Sigmoid colon (tissue), 7 donors: ENCODE results near the gene SMIM36. TPM values are rescaled to one million over a fixed set of nuclear protein-coding genes. Genes with fewer than 3 reads are reported as not detected.
A peak's percentile ranks its signal among the peaks of the same experiment; 100 is the strongest.

Source experiments
- DNase-seq: peaks from one replicate; pipeline ENCODE4 v3.0.0-alpha.2; 2019
- H3K27ac ChIP-seq, 4 donors: fragments of 200-600 bp; sonication (generic); one replicate each; pipeline ENCODE4 v1.5.1; 2016 to 2019; ENCODE audit warnings: mild to moderate bottlenecking in 1 of 4
- H3K27me3 ChIP-seq, 3 donors: fragments of 200-600 bp; sonication (generic); one replicate each; pipeline ENCODE4 v1.5.1; 2019; ENCODE audit warnings: mild to moderate bottlenecking in 1 of 3
- H3K36me3 ChIP-seq, 4 donors: fragments of 200-600 bp; sonication (generic); one replicate each; pipeline ENCODE4 v1.5.1; 2016 to 2019
- H3K4me1 ChIP-seq, 4 donors: fragments of 200-600 bp; sonication (generic); one replicate each; pipeline ENCODE4 v1.5.1; 2017 to 2019
- H3K4me3 ChIP-seq, 4 donors: fragments of 200-600 bp; sonication (generic); one replicate each; pipeline ENCODE4 v1.5.1; 2017 to 2019; ENCODE audit warnings: mild to moderate bottlenecking in 2 of 4, moderate library complexity in 1 of 4
- H3K9me3 ChIP-seq, 4 donors: fragments of 200-600 bp in 3 of 4; sonication (generic) in 3 of 4; one replicate each; pipeline versions ENCODE4 v1.5.1 to v1.6.1; 2013 to 2019
- EP300 ChIP-seq, 4 donors: sonication (generic); formaldehyde crosslinking; IDR thresholded peaks; one replicate each; pipeline ENCODE4 v1.6.1; 2017; ENCODE audit warnings: antibody characterized with exemption in 4 of 4
- POLR2A ChIP-seq, 2 donors: fragments of 450-650 bp; IDR thresholded peaks; one replicate each; pipeline ENCODE4 v1.6.1; 2016; ENCODE audit warnings: antibody characterized with exemption in 2 of 2, mild to moderate bottlenecking in 2 of 2, moderate library complexity in 2 of 2
- POLR2AphosphoS5 ChIP-seq, 4 donors: sonication (generic); formaldehyde crosslinking; IDR thresholded peaks; one replicate each; pipeline ENCODE4 v1.6.1; 2017; ENCODE audit warnings: antibody characterized with exemption in 4 of 4
- WGBS, 2 donors: extraction: QIAGEN DNeasy Blood & Tissue Kit; methylation state at CpG; one replicate each; pipeline ENCODE4 v1.1.7; 2013; 5-methylcytosine and 5-hydroxymethylcytosine counted together
- intact Hi-C: fragments of 100-400 bp; cut with DNase I; formaldehyde crosslinking; loops from one replicate; pipeline ENCODE4 v1.15.1; 2023
- polyA plus RNA-seq, 3 donors: library from polyadenylated mRNA; stranded (reverse); fragments of 200-250 nt; gene quantifications; one replicate each; pipeline ENCODE4 v1.2.3, GENCODE V29; 2013
- total RNA-seq, 4 donors: library from RNA; depleted of rRNA; stranded (reverse); fragments of >200 nt; gene quantifications; one replicate each; pipeline ENCODE4 v1.1.0, GENCODE V29; 2016
- TF ChIP-seq, protein P1 (sequence below), 4 experiments: fragments of 450-650 bp in 3 of 4; fragments of 200-600 bp in 1 of 4; IDR thresholded peaks; one replicate each; pipeline ENCODE4 v1.5.1; 2016 to 2019; ENCODE audit warnings: antibody characterized with exemption in 4 of 4, mild to moderate bottlenecking in 3 of 4, moderate library complexity in 2 of 4
- donor health status: healthy with polysubstance abuse.
- donor health status: Bipolar disorder and iron deficiency.
- donor health status: healthy.

The SMIM36 gene
- total and polyA plus RNA-seq, 7 donors: not detected

DNA sequence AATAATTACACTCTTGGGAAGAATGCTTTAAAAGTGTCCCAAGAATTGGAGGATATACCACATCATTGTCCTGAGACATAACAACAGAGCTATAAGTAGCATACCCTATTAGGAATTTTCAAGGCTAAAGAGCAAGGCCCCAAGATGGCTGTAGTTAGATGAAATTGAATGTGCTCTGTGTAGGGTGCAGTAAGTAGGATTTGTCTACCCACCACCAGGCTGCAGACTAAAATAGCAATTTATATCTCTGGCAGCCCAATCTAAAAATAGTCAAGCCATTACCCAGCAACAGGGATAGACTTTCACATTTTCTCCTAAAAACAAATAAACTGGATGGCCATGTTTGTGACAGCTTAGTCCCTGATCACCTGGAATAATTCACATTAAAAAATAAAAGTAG lies 95.3 kb downstream of the SMIM36 start:
- Histone ChIP-seq H3K9me3 (no peaks in the 10 kb centered on the region), H3K27me3 (no peaks in the 10 kb centered on the region), H3K36me3 (peaks cover 0 to 31% (median 11%) of the 10 kb centered on the region in 4 donors), H3K27ac (peak overlapping the region; percentile 45 to 63 (median 56)), H3K4me1 (peaks cover 0 to 52% (median 33%) of the 10 kb centered on the region in 4 donors), H3K4me3 (no peak overlapping the region)
- intact Hi-C loops: loop anchor here (5.0 to 10.0 kb wide), 5 partner anchors 64 to 309 kb away; partner anchors contain the start of genes SMIM36 and TMEM100
- no peak for DNase-seq
- TF ChIP-seq POLR2A (IDR thresholded peaks at IDR 0.05) (no peak), EP300 (IDR thresholded peaks at IDR 0.05) (no peak)
- TF ChIP-seq, protein P1, sequence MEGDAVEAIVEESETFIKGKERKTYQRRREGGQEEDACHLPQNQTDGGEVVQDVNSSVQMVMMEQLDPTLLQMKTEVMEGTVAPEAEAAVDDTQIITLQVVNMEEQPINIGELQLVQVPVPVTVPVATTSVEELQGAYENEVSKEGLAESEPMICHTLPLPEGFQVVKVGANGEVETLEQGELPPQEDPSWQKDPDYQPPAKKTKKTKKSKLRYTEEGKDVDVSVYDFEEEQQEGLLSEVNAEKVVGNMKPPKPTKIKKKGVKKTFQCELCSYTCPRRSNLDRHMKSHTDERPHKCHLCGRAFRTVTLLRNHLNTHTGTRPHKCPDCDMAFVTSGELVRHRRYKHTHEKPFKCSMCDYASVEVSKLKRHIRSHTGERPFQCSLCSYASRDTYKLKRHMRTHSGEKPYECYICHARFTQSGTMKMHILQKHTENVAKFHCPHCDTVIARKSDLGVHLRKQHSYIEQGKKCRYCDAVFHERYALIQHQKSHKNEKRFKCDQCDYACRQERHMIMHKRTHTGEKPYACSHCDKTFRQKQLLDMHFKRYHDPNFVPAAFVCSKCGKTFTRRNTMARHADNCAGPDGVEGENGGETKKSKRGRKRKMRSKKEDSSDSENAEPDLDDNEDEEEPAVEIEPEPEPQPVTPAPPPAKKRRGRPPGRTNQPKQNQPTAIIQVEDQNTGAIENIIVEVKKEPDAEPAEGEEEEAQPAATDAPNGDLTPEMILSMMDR (IDR thresholded peaks at IDR 0.05): no peak

DNA sequence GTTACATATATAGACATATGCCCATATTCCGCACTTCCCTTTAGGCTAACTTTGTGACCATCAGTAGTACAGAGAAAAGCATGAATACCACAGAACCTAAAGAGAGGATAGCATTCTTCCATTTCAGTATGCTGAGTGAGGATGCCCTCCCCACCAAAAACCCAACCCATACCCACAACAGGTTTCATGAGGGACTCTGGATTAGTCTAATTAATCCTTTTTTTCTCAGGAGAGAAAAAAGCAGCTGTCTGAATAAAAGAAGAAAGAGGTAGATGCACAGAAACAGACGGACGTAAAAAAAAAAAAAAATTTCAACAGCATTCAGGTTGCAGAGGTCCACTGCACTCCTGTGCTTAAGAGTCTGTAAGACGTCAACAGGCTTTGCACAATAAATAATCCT lies 96.3 kb downstream of the SMIM36 start:
- H3K9me3 ChIP-seq: no peaks in the 10 kb centered on the region
- peak overlapping the region in 1 of 4 donors; percentile 63 for H3K27ac ChIP-seq
- TF ChIP-seq, protein P1 (IDR thresholded peaks at IDR 0.05): no peak
- TF ChIP-seq POLR2AphosphoS5 (IDR thresholded peaks at IDR 0.05): no peak
- TF ChIP-seq POLR2A (IDR thresholded peaks at IDR 0.05): no peak
- TF ChIP-seq EP300 (IDR thresholded peaks at IDR 0.05): no peak
- peaks cover 0 to 45% (median 27%) of the 10 kb centered on the region in 4 donors for H3K4me1 ChIP-seq
- no peak overlapping the region for H3K4me3 ChIP-seq
- 92 to 96% methylated on average over 4 of the region's 4 CpGs for WGBS, 2 donors
- no peaks in the 10 kb centered on the region for H3K27me3 ChIP-seq
- H3K36me3 ChIP-seq: peaks cover under 1 to 41% (median 18%) of the 10 kb centered on the region in 4 donors
- intact Hi-C loops: loop anchor here (5.0 to 10.0 kb wide), 5 partner anchors 63 to 310 kb away; partner anchors contain the start of genes SMIM36 and TMEM100
- no peak for DNase-seq

DNA sequence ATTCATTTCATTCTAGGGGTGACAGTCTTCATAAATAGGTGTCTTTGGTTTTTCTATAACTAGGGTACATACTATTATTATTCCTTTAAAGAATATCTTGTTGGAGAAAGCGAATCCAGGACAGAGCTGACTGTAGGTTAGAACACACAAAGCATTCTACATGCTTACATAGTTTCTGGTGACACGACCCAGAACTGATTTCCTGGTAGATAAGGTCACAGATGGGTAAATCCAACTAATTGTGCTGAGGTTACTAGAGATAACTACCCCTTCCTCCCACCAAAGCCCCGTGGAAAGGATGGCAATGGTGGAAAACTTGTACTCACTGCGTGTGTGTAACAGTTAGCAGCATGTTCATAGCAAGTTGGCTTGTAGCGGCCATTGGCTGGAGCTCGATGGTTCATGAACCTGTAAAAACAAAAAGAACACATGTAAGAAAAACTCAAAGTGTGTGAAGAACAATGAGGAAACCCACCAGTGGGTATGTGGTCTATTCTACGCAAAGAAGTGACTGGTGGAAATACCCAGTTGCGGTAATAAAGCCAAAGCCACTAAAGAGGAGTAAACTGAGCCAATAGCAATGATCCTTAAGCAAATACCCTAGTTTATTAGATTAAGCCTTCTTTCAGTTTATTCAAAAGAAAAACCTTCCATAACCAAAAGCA lies 97.3 kb downstream of the SMIM36 start:
- no peaks in the 10 kb centered on the region for H3K9me3 ChIP-seq
- no peaks in the 10 kb centered on the region for H3K27me3 ChIP-seq
- DNase-seq: no peak
- H3K36me3 ChIP-seq: peaks cover 6 to 51% (median 28%) of the 10 kb centered on the region in 4 donors
- WGBS, 2 donors: 87 to 92% methylated on average over 8 of the region's 8 CpGs
- intact Hi-C loops: loop anchor here (10.0 kb wide), 1 partner anchor 311 kb away; the partner anchor contains the start of gene TMEM100
- peaks cover 0 to 38% (median 20%) of the 10 kb centered on the region in 4 donors for H3K4me1 ChIP-seq
- H3K27ac ChIP-seq: no peak overlapping the region
- TF ChIP-seq EP300 (IDR thresholded peaks at IDR 0.05) (no peak), POLR2AphosphoS5 (IDR thresholded peaks at IDR 0.05) (no peak)
- no peak overlapping the region for H3K4me3 ChIP-seq

DNA sequence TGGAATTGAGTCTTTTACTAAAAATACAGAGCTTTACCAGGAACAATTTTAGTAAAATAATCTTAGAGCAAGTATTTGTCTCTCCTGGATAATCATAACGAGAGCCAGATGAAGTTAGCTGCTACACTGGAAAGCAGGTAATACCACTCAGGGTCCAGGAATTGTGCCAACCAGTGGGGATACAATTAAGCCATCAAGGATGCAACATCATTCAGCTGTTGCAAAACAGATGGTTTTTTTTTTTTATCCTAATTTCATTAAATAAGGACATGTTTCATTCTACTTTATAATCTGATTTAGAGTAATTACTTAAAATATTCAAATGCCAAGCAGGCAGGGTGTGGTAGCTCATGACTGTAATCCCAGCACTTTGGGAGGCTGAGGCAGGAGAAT lies 99.8 kb downstream of the SMIM36 start:
- H3K4me1 ChIP-seq: peaks cover 0 to 19% (median 12%) of the 10 kb centered on the region in 4 donors
- peaks cover 12 to 76% (median 39%) of the 10 kb centered on the region in 4 donors for H3K36me3 ChIP-seq
- H3K4me3 ChIP-seq: no peak overlapping the region
- no peaks in the 10 kb centered on the region for H3K9me3 ChIP-seq
- TF ChIP-seq POLR2AphosphoS5 (IDR thresholded peaks at IDR 0.05) (no peak), POLR2A (IDR thresholded peaks at IDR 0.05) (no peak), EP300 (IDR thresholded peaks at IDR 0.05) (no peak)
- TF ChIP-seq, protein P1 (IDR thresholded peaks at IDR 0.05): no peak
- H3K27me3 ChIP-seq: no peaks in the 10 kb centered on the region
- no peak for DNase-seq
- intact Hi-C loops: loop anchor here (10.0 kb wide), 1 partner anchor 313 kb away; the partner anchor contains the start of gene TMEM100
- WGBS, 2 donors: 92 to 99% methylated on average over 1 of the region's 1 CpG
- H3K27ac ChIP-seq: peak overlapping the region in 2 of 4 donors; percentile 19 to 25

DNA sequence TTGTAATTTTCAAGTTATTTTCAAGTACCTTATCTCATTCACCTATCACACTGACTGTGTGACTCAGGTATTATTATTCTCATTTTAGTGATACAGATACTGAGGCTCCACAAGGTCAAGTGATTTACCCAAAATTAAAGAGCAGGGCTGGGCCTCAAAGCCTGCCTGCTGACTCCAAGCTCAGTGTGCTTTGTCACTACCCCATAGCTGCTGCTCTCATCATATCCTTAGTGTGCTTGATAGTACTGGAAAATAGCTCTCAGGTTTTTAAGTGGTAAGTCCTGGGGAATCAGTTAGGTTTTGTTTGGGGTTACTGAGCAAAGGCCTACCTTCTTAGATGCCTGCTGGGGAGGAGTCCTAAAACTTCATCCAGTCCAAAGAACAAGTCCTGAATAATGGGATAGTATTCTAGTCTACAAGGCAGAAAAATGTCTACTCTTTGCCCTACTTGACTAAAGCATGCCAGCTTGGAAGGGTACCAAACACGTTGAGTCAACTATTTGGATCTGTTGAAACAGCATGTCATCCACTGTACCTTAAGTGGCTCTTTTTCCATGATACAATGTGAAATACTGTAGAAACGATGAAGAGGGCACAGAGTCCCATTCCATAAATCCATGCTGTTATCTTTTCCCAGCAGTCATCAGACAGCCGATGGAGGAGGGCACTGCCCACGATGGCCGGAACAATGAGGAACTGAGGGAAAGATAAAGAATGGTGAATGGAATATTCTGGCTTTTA lies 100.4 kb downstream of the SMIM36 start:
- no peaks in the 10 kb centered on the region for H3K9me3 ChIP-seq
- TF ChIP-seq POLR2AphosphoS5 (IDR thresholded peaks at IDR 0.05): no peak
- TF ChIP-seq POLR2A (IDR thresholded peaks at IDR 0.05): no peak
- no peak for TF ChIP-seq EP300 (IDR thresholded peaks at IDR 0.05)
- TF ChIP-seq, protein P1 (IDR thresholded peaks at IDR 0.05): no peak
- peaks cover 12 to 82% (median 41%) of the 10 kb centered on the region in 4 donors for H3K36me3 ChIP-seq
- no peaks in the 10 kb centered on the region for H3K27me3 ChIP-seq
- 90 to 91% methylated on average over 5 of the region's 5 CpGs for WGBS, 2 donors
- no peak for DNase-seq
- H3K27ac ChIP-seq: peak overlapping the region in 2 of 4 donors; percentile 19 to 25
- peaks cover 0 to 13% (median 9%) of the 10 kb centered on the region in 4 donors for H3K4me1 ChIP-seq
- intact Hi-C loops: loop anchor here (10.0 kb wide), 1 partner anchor 314 kb away; the partner anchor contains the start of gene TMEM100
- H3K4me3 ChIP-seq: no peak overlapping the region
